HCT116 (cell line): Measurements from ENCODE around the gene ARHGAP45. TPM values are rescaled to one million over a fixed set of nuclear protein-coding genes. Genes with fewer than 3 reads are reported as not detected.

Source experiments
- ATAC-seq: fragments of 200-7000 bp; cut with Tn5 transposase; 2 replicates; pipeline ENCODE4 v1.9.1; 2020; ENCODE audit warnings: mild to moderate bottlenecking, moderate library complexity
- Bru-seq: library from RNA; stranded (reverse); fragments of 400-500 nt; gene quantifications from one replicate; lab custom pipeline; 2021; lab: Mats Ljungman, UMichigan
- BruChase-seq, 2 experiments: library from RNA; stranded (reverse); fragments of 400-500 nt; gene quantifications; one replicate each; lab custom pipeline; 2021; lab: Mats Ljungman, UMichigan
- BruUV-seq: library from RNA; stranded (reverse); fragments of 400-500 nt; replicated peaks from 2 replicates; lab custom pipeline; 2021; lab: Mats Ljungman, UMichigan
- CTCF ChIA-PET: fragments of 300-600 bp; sonication (Branson Sonifier 250); formaldehyde crosslinking; loops from one replicate; lab custom pipeline; 2021; ENCODE audit warnings: antibody characterized with exemption; lab: Charles Lee
- POLR2A ChIA-PET: fragments of 300-600, 350-600 bp; sonication (Branson Sonifier 250); formaldehyde crosslinking; loops from one replicate; lab custom pipeline; 2021; ENCODE audit warnings: antibody characterized with exemption; lab: Charles Lee
- RAD21 ChIA-PET, 2 experiments: fragments of 300-600 bp; sonication (Branson Sonifier 250); formaldehyde crosslinking; loops; one replicate each; lab custom pipeline; 2023; ENCODE audit warnings: low total read pairs in 2 of 2; ENCODE audit not compliant: uncharacterized antibody in 2 of 2, unreplicated experiment in 2 of 2, low non-redundant PET in 1 of 2; lab: Charles Lee
- DNase-seq: peaks from one replicate; pipeline ENCODE4 v3.0.0-alpha.2; 2010; ENCODE audit warnings: low read depth, low spot score
- H2AFZ ChIP-seq: fragments of 200-600 bp; shearing (Covaris generic), sonication (generic); 2 replicates; pipeline ENCODE4 v1.6.1; 2017; ENCODE audit warnings: low read depth, mixed run types, mixed read lengths, antibody characterized with exemption, low read length; ENCODE audit not compliant: poor library complexity, severe bottlenecking
- H3K27ac ChIP-seq: 2 replicates; pipeline ENCODE4 v1.5.1; 2012; ENCODE audit warnings: low read depth, low read length
- H3K27me3 ChIP-seq: fragments of 200-600 bp; sonication (generic); 2 replicates; pipeline ENCODE4 v1.6.1; 2016; ENCODE audit warnings: mixed run types, low read length, mixed read lengths; ENCODE audit not compliant: insufficient read depth
- H3K36me3 ChIP-seq, 2 experiments: fragments of 200-500 bp in 1 of 2; fragments of 200-600 bp in 1 of 2; sonication (Bioruptor generic) in 1 of 2; sonication (generic) in 1 of 2; 2 replicates each; pipeline versions ENCODE4 v1.5.1 to v1.6.1; 2014 to 2016; ENCODE audit warnings: low read length in 2 of 2, inconsistent platforms in 1 of 2, mixed read lengths in 1 of 2, mixed run types in 1 of 2; ENCODE audit not compliant: insufficient read depth in 2 of 2, control insufficient read depth in 1 of 2
- H3K4me1 ChIP-seq, 2 experiments: fragments of 200-600 bp in 1 of 2; sonication (generic) in 1 of 2; 2 replicates each; pipeline versions ENCODE4 v1.5.1 to v1.6.1; 2012 to 2017; ENCODE audit warnings: low read length in 2 of 2, inconsistent platforms in 1 of 2, mild to moderate bottlenecking in 1 of 2, mixed read lengths in 1 of 2, mixed run types in 1 of 2, moderate library complexity in 1 of 2; ENCODE audit not compliant: insufficient read depth in 2 of 2, control insufficient read depth in 1 of 2
- H3K4me2 ChIP-seq: fragments of 200-600 bp; sonication (generic); 2 replicates; pipeline ENCODE4 v1.6.1; 2017; ENCODE audit warnings: mixed run types, low read length, mixed read lengths
- H3K4me3 ChIP-seq, 2 experiments: fragments of 200-600 bp in 1 of 2; sonication (generic) in 1 of 2; replicated peaks in 1 of 2; 2 replicates each; pipeline ENCODE4 v1.5.1; 2011 to 2016; ENCODE audit warnings: low read length in 2 of 2, control low read depth in 1 of 2, low read depth in 1 of 2, mild to moderate bottlenecking in 1 of 2, mixed read lengths in 1 of 2, mixed run types in 1 of 2
- H3K79me2 ChIP-seq: fragments of 200-600 bp; sonication (generic); 2 replicates; pipeline ENCODE4 v1.6.1; 2017; ENCODE audit warnings: mild to moderate bottlenecking, mixed run types, low read length, moderate library complexity, mixed read lengths; ENCODE audit not compliant: insufficient read depth
- H3K9ac ChIP-seq: fragments of 200-600 bp; sonication (generic); 2 replicates; pipeline ENCODE4 v1.6.1; 2016; ENCODE audit warnings: low read length, mixed read lengths
- H3K9me2 ChIP-seq: fragments of 200-600 bp; sonication (generic), shearing (Covaris generic); 2 replicates; pipeline ENCODE4 v1.6.1; 2017; ENCODE audit warnings: mixed run types, mild to moderate bottlenecking, moderate library complexity; ENCODE audit not compliant: insufficient read depth
- H3K9me3 ChIP-seq, 2 experiments: fragments of 200-500 bp in 1 of 2; fragments of 200-600 bp in 1 of 2; sonication (Bioruptor generic) in 1 of 2; sonication (generic) in 1 of 2; 2 replicates each; pipeline ENCODE4 v1.6.1; 2014 to 2017; ENCODE audit warnings: low read length in 2 of 2, mixed read lengths in 2 of 2, inconsistent platforms in 1 of 2, low read depth in 1 of 2, mild to moderate bottlenecking in 1 of 2, mixed run types in 1 of 2, moderate library complexity in 1 of 2; ENCODE audit not compliant: control insufficient read depth in 1 of 2, insufficient read depth in 1 of 2
- H4K20me1 ChIP-seq: fragments of 200-600 bp; sonication (generic), shearing (Covaris generic); 2 replicates; pipeline ENCODE4 v1.6.1; 2017; ENCODE audit warnings: mixed run types, mild to moderate bottlenecking, moderate library complexity; ENCODE audit not compliant: insufficient read depth
- ATF3 ChIP-seq: IDR thresholded peaks from 2 replicates; pipeline ENCODE4 v1.6.1; 2012
- CTCF ChIP-seq, 3 experiments: fragments of 200-600 bp in 1 of 3; sonication (generic) in 1 of 3; IDR thresholded peaks in 2 of 3; conservative IDR thresholded peaks in 1 of 3; 2 replicates each; pipeline ENCODE4 v1.5.1; 2012 to 2017; ENCODE audit warnings: low read depth in 2 of 3, low read length in 2 of 3, antibody characterized with exemption in 1 of 3, borderline replicate concordance in 1 of 3, control low read depth in 1 of 3, mild to moderate bottlenecking in 1 of 3, mixed read lengths in 1 of 3, mixed run types in 1 of 3, moderate library complexity in 1 of 3; ENCODE audit not compliant: insufficient read depth in 1 of 3
- ELF1 ChIP-seq: IDR thresholded peaks from 2 replicates; pipeline ENCODE4 v1.6.1; 2012; ENCODE audit warnings: low read depth, borderline replicate concordance
- EZH2 ChIP-seq: fragments of 200-600 bp; sonication (generic); IDR thresholded peaks from 2 replicates; pipeline ENCODE4 v1.6.1; 2017; ENCODE audit warnings: antibody characterized with exemption, mixed run types
- EZH2phosphoT487 ChIP-seq: fragments of 200-600 bp; IDR thresholded peaks from 2 replicates; pipeline ENCODE4 v1.6.1; 2018; ENCODE audit warnings: antibody characterized with exemption, borderline replicate concordance
- FOSL1 ChIP-seq: IDR thresholded peaks from 2 replicates; pipeline ENCODE4 v1.6.1; 2012; ENCODE audit warnings: low read depth
- JUND ChIP-seq: IDR thresholded peaks from 2 replicates; pipeline ENCODE4 v1.6.1; 2012
- MAX ChIP-seq: IDR thresholded peaks from 2 replicates; pipeline ENCODE4 v1.6.1; 2012
- POLR2AphosphoS5 ChIP-seq: IDR thresholded peaks from 2 replicates; pipeline ENCODE4 v1.6.1; 2011; ENCODE audit warnings: mild to moderate bottlenecking, low read depth, low read length, moderate library complexity
- SIN3A ChIP-seq: IDR thresholded peaks from 2 replicates; pipeline ENCODE4 v1.6.1; 2012; ENCODE audit warnings: low read depth
- ZFX ChIP-seq: fragments of 450-650 bp; IDR thresholded peaks from 2 replicates; pipeline ENCODE4 v1.6.1; 2017
- intact Hi-C: fragments of 100-400 bp; cut with micrococcal nuclease; formaldehyde crosslinking; loops from 2 replicates; pipeline ENCODE4 v1.10.0; 2022
- long read RNA-seq: library from polyadenylated mRNA; unstranded; transcript quantifications from one replicate; pipeline ENCODE4 v2.0.0, GENCODE V29; 2021; ENCODE audit not compliant: unreplicated experiment
- polyA plus RNA-seq: library from polyadenylated mRNA; unstranded; fragments of >200 nt; gene quantifications from 2 replicates; pipeline ENCODE4 v1.2.1, GENCODE V29; 2012; ENCODE audit warnings: missing spikeins
- total RNA-seq: library from RNA; stranded (reverse); gene quantifications from one replicate; pipeline ENCODE4 v1.2.1, GENCODE V29; 2021; ENCODE audit not compliant: unreplicated experiment

The ARHGAP45 gene
- total RNA-seq (30.4 TPM), Bru-seq, nascent RNA (percentile 52 among the genes with signal in this experiment), BruChase-seq, experiment 1, labeled RNA remaining after a 6-hour chase (percentile 71 among the genes with signal in this experiment), BruChase-seq, experiment 2, labeled RNA remaining after a 2-hour chase (percentile 64 among the genes with signal in this experiment)
- polyA plus RNA-seq, result 26.5 and 29.8 TPM in 2 replicates
- long read RNA-seq, full-length matches to known transcripts, result 16 of 55 reads
- long read RNA-seq, partial matches to known transcripts, result 26 of 55 reads
- long read RNA-seq, other reads (novel, unspliced or antisense), result 13 of 55 reads

GRCh38 chr19:1066748-1067340 lies at the start of gene ARHGAP45:
ARHGAP45 (plus strand) TSS chr19:1067167; CDS start chr19:1067406, 239 bp downstream.
- H3K36me3 ChIP-seq, result 0 out of 4 replicates have a peak, but pooled peaks cover 0 to 3% of the 10 kb centered on the region in 2 experiments
- ATAC-seq (peak; percentile 24), DNase-seq (no peak)
- peak within 1 kb of the TSS; percentile 100 for H3K27ac ChIP-seq
- TF ChIP-seq EZH2, result no peak
- TF ChIP-seq ZFX, result 0 out of 2 replicates have a peak, but pooled peaks have one; percentile 12
- TF ChIP-seq MAX, result peak; percentile 75; the same call in 1 of the 2 replicates
- TF ChIP-seq FOSL1, result no peak
- TF ChIP-seq JUND, result no peak
- no peak for TF ChIP-seq CTCF (IDR thresholded peaks at IDR 0.05 in 2 of 3, conservative IDR thresholded peaks at IDR 0.05 in 1 of 3; ENCODE audit: borderline replicate concordance in 1 of 3, insufficient read depth in 1 of 3, low read depth in 2 of 3, low read length in 2 of 3)
- no peak for TF ChIP-seq SIN3A
- no peak for TF ChIP-seq ELF1
- TF ChIP-seq ATF3, result no peak
- no peak for TF ChIP-seq EZH2phosphoT487
- TF ChIP-seq POLR2AphosphoS5, result peak; percentile 31; the same call in 1 of the 2 replicates
- intact Hi-C loops, result no loop called here
- no peaks in the 10 kb centered on the region for H3K9me3 ChIP-seq
- peaks cover 36 to 71% of the 10 kb centered on the region in 2 experiments for H3K4me1 ChIP-seq
- H3K4me2 ChIP-seq, result peak within 1 kb of the TSS; percentile 94
- peak within 1 kb of the TSS; percentile 92 for H3K9ac ChIP-seq
- no peak within 1 kb of the TSS for H2AFZ ChIP-seq
- peaks cover 26% of the 10 kb centered on the region; the same call in 1 of the 2 replicates for H3K79me2 ChIP-seq
- RAD21 ChIA-PET, result no interaction called here
- BruUV-seq, result no TSS peak
- CTCF ChIA-PET, result interaction anchor here (0.6 to 1.3 kb wide), 2 partner anchors 24 to 180 kb away, joined by 3 to 4 read pairs; no protein-coding TSS in a partner anchor
- H3K4me3 ChIP-seq, result peak within 1 kb of the TSS; percentile 64 to 78
- H3K9me2 ChIP-seq, result no peaks in the 10 kb centered on the region
- no peaks in the 10 kb centered on the region for H3K27me3 ChIP-seq
- no peaks in the 10 kb centered on the region for H4K20me1 ChIP-seq
- POLR2A ChIA-PET, result interaction anchor here (1.4 to 2.4 kb wide), 4 partner anchors 8 to 200 kb away, joined by 3 to 8 read pairs (median 6); partner anchors contain the start of gene RNU6-2
